ENCODE data around the gene DEPP1.

Gene DEPP1

GRCh38 chr10:44994752-44995530, 16.3 kb upstream of the DEPP1 start:
- Histone ChIP-seq H3K27me3 (ENCODE audit: insufficient read depth, low read length, poor library complexity, severe bottlenecking) (no peaks in the 10 kb centered on the region), H3K4me1 (ENCODE audit: insufficient read depth, low read length, poor library complexity, severe bottlenecking) (peaks cover 64% of the 10 kb centered on the region), H3K4me2 (ENCODE audit: low read depth, low read length, poor library complexity, severe bottlenecking) (peak overlapping the region; percentile 74), H3K9me2 (replicated peaks; ENCODE audit: low read depth, low read length) (no peaks in the 10 kb centered on the region), H3F3A (ENCODE audit: low read depth) (peaks cover 13% of the 10 kb centered on the region; the same call in 1 of the 2 replicates), H3K9ac (ENCODE audit: low read depth, low read length, poor library complexity, severe bottlenecking) (peak overlapping the region; percentile 71), H3K4me3 (ENCODE audit: low read length, poor library complexity, severe bottlenecking) (peak overlapping the region; percentile 49), H4K20me1 (ENCODE audit: insufficient read depth, low read length, poor library complexity, severe bottlenecking) (no peaks in the 10 kb centered on the region), H3K9me3 (ENCODE audit: insufficient read depth, low read depth, low read length) (no peaks in the 10 kb centered on the region), H3K36me3 (ENCODE audit: insufficient read depth, low read length) (no peaks in the 10 kb centered on the region), H3K79me2 (ENCODE audit: insufficient read depth, low read length) (peaks cover 23% of the 10 kb centered on the region), H2AFZ (ENCODE audit: low read length) (no peak overlapping the region)
- TF ChIP-seq EZH2phosphoT487 (IDR thresholded peaks at IDR 0.05; ENCODE audit: borderline replicate concordance) (no peak), CTCF (conservative IDR thresholded peaks at IDR 0.05; ENCODE audit: low read length) (no peak)

GRCh38 chr10:44993922-44994751, 15.5 kb upstream of the DEPP1 start:
- Histone ChIP-seq H3K4me3 (ENCODE audit: low read length, poor library complexity, severe bottlenecking) (no peak overlapping the region), H3F3A (ENCODE audit: low read depth) (peaks cover 13% of the 10 kb centered on the region; the same call in 1 of the 2 replicates), H3K9me2 (replicated peaks; ENCODE audit: low read depth, low read length) (no peaks in the 10 kb centered on the region), H3K9ac (ENCODE audit: low read depth, low read length, poor library complexity, severe bottlenecking) (peak overlapping the region; percentile 71), H3K27me3 (ENCODE audit: insufficient read depth, low read length, poor library complexity, severe bottlenecking) (no peaks in the 10 kb centered on the region), H3K79me2 (ENCODE audit: insufficient read depth, low read length) (peaks cover 15% of the 10 kb centered on the region), H3K9me3 (ENCODE audit: insufficient read depth, low read depth, low read length) (no peaks in the 10 kb centered on the region), H4K20me1 (ENCODE audit: insufficient read depth, low read length, poor library complexity, severe bottlenecking) (no peaks in the 10 kb centered on the region), H3K36me3 (ENCODE audit: insufficient read depth, low read length) (no peaks in the 10 kb centered on the region), H2AFZ (ENCODE audit: low read length) (no peak overlapping the region), H3K4me2 (ENCODE audit: low read depth, low read length, poor library complexity, severe bottlenecking) (no peak overlapping the region), H3K4me1 (ENCODE audit: insufficient read depth, low read length, poor library complexity, severe bottlenecking) (peaks cover 56% of the 10 kb centered on the region)
- TF ChIP-seq EZH2phosphoT487 (IDR thresholded peaks at IDR 0.05; ENCODE audit: borderline replicate concordance): no peak
- TF ChIP-seq CTCF (conservative IDR thresholded peaks at IDR 0.05; ENCODE audit: low read length): 0 out of 2 replicates have a peak, but pooled peaks have one; percentile 25

GRCh38 chr10:44993226-44993921, 14.8 kb upstream of the DEPP1 start:
- Histone ChIP-seq H2AFZ (ENCODE audit: low read length) (no peak overlapping the region), H3K9me3 (ENCODE audit: insufficient read depth, low read depth, low read length) (no peaks in the 10 kb centered on the region), H3K79me2 (ENCODE audit: insufficient read depth, low read length) (peaks cover 7% of the 10 kb centered on the region; the same call in 1 of the 2 replicates), H3K9me2 (replicated peaks; ENCODE audit: low read depth, low read length) (no peaks in the 10 kb centered on the region), H3F3A (ENCODE audit: low read depth) (peaks cover 13% of the 10 kb centered on the region; the same call in 1 of the 2 replicates), H3K4me2 (ENCODE audit: low read depth, low read length, poor library complexity, severe bottlenecking) (no peak overlapping the region), H3K9ac (ENCODE audit: low read depth, low read length, poor library complexity, severe bottlenecking) (peak overlapping the region; percentile 19), H3K27me3 (ENCODE audit: insufficient read depth, low read length, poor library complexity, severe bottlenecking) (no peaks in the 10 kb centered on the region), H4K20me1 (ENCODE audit: insufficient read depth, low read length, poor library complexity, severe bottlenecking) (no peaks in the 10 kb centered on the region), H3K36me3 (ENCODE audit: insufficient read depth, low read length) (no peaks in the 10 kb centered on the region), H3K4me3 (ENCODE audit: low read length, poor library complexity, severe bottlenecking) (no peak overlapping the region), H3K4me1 (ENCODE audit: insufficient read depth, low read length, poor library complexity, severe bottlenecking) (peaks cover 48% of the 10 kb centered on the region)
- TF ChIP-seq EZH2phosphoT487 (IDR thresholded peaks at IDR 0.05; ENCODE audit: borderline replicate concordance) (no peak), CTCF (conservative IDR thresholded peaks at IDR 0.05; ENCODE audit: low read length) (no peak)
